Mesodermal cell (in vitro differentiated cells): ENCODE measurements around the gene FTO.

Source experiments
- H3K27ac ChIP-seq: 2 replicates; pipeline ENCODE4 v1.7.0; 2013; ENCODE audit warnings: mild to moderate bottlenecking, low read depth, low read length, moderate library complexity; ENCODE audit not compliant: severe bottlenecking
- H3K36me3 ChIP-seq: 2 replicates; pipeline ENCODE4 v1.7.1; 2013; ENCODE audit warnings: mild to moderate bottlenecking, low read length, moderate library complexity; ENCODE audit not compliant: control insufficient read depth, insufficient read depth
- H3K4me1 ChIP-seq: one replicate; pipeline ENCODE4 v1.7.1; 2013; ENCODE audit warnings: mild to moderate bottlenecking, low read length; ENCODE audit not compliant: insufficient read depth, control insufficient read depth, poor library complexity, severe bottlenecking
- H3K4me3 ChIP-seq: 2 replicates; pipeline ENCODE4 v1.7.0; 2013; ENCODE audit warnings: low read length, control low read depth, mild to moderate bottlenecking; ENCODE audit not compliant: insufficient read depth, poor library complexity, severe bottlenecking; ENCODE audit errors: extremely low read depth
- H3K9me3 ChIP-seq: 2 replicates; pipeline ENCODE4 v1.7.1; 2013; ENCODE audit warnings: mild to moderate bottlenecking, low read length, moderate library complexity; ENCODE audit not compliant: control insufficient read depth
- WGBS, 2 experiments: methylation state at CpG; one replicate each; pipeline ENCODE4 v1.1.5; 2013; ENCODE audit warnings: missing lambda C conversion rate in 2 of 2; ENCODE audit not compliant: insufficient coverage in 2 of 2; 5-methylcytosine and 5-hydroxymethylcytosine counted together

Gene FTO

GRCh38 chr16:53752560-53752959, 48.6 kb downstream of the FTO start:
- Histone ChIP-seq H3K4me1 (peaks cover 7% of the 10 kb centered on the region), H3K36me3 (no peaks in the 10 kb centered on the region), H3K27ac (no peak overlapping the region), H3K4me3 (no peak overlapping the region), H3K9me3 (peaks cover 4% of the 10 kb centered on the region)
- WGBS, 2 experiments = 75% methylated on average over 1 of the region's 1 CpG; no CpG with 5 or more reads in 1 of the 2 experiments

GRCh38 chr16:53753431-53753830, 49.5 kb downstream of the FTO start:
- H3K4me3 ChIP-seq = no peak overlapping the region
- H3K36me3 ChIP-seq = no peaks in the 10 kb centered on the region
- no peak overlapping the region for H3K27ac ChIP-seq
- H3K9me3 ChIP-seq = no peaks in the 10 kb centered on the region
- H3K4me1 ChIP-seq = peaks cover 7% of the 10 kb centered on the region
- 83% methylated on average over 1 of the region's 1 CpG; no CpG with 5 or more reads in 1 of the 2 experiments for WGBS, 2 experiments

GRCh38 chr16:53755026-53755910, 51.3 kb downstream of the FTO start:
- WGBS, 2 experiments = 93% methylated on average over 4 to 5 of the region's 9 CpGs
- H3K36me3 ChIP-seq = no peaks in the 10 kb centered on the region
- H3K4me3 ChIP-seq = no peak overlapping the region
- H3K9me3 ChIP-seq = no peaks in the 10 kb centered on the region
- H3K4me1 ChIP-seq = peaks cover 7% of the 10 kb centered on the region
- H3K27ac ChIP-seq = peak overlapping the region; percentile 16

DNA sequence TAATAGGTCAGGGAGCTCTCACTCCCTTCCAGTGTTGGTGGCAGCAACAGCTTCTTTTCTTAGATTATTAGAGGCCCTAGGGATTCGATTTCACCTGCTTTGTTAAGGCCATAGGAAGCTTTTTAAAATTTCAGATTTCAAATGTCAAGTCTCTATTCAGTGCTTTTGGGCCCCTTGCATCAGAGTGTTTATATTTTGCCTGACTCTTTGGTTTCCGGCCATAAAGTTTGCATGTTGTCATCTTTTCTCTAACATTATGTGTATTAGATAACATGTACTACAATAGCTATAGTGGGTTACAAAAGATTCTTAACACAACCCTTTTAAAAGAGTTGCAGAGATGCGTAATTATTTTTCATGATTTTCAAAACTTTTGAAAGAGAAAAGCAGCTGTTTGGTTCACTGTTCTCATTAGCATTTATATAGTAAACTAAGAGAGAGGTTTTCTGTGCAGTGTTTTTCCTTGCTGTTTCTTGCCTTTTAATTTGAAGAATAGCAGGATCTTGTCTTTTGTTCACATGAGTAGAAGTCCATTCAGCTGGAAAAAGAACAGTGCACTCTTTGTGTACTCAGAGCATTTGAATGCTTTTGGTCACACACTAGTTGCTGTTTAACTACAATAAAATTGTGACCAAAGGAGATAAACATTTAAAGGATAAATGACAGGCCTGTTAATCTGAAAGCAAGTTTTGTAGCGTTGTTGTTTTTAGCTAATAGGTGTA, 52.5 kb downstream of the FTO start:
- Histone ChIP-seq H3K4me1 (peaks cover 7% of the 10 kb centered on the region), H3K9me3 (no peaks in the 10 kb centered on the region), H3K4me3 (no peak overlapping the region), H3K27ac (peak overlapping the region; percentile 68), H3K36me3 (no peaks in the 10 kb centered on the region)
- 76 to 77% methylated on average over 1 to 2 of the region's 4 CpGs for WGBS, 2 experiments

- Histone ChIP-seq H3K36me3 (no peaks in the 10 kb centered on the region), H3K27ac (no peak overlapping the region), H3K4me3 (no peak overlapping the region), H3K4me1 (peaks cover 10% of the 10 kb centered on the region), H3K9me3 (no peaks in the 10 kb centered on the region)
- 100% methylated on average over 2 of the region's 4 CpGs; no CpG with 5 or more reads in 1 of the 2 experiments for WGBS, 2 experiments
Measured at GRCh38 chr16:53757971-53758609, 54.1 kb downstream of the FTO start.

DNA sequence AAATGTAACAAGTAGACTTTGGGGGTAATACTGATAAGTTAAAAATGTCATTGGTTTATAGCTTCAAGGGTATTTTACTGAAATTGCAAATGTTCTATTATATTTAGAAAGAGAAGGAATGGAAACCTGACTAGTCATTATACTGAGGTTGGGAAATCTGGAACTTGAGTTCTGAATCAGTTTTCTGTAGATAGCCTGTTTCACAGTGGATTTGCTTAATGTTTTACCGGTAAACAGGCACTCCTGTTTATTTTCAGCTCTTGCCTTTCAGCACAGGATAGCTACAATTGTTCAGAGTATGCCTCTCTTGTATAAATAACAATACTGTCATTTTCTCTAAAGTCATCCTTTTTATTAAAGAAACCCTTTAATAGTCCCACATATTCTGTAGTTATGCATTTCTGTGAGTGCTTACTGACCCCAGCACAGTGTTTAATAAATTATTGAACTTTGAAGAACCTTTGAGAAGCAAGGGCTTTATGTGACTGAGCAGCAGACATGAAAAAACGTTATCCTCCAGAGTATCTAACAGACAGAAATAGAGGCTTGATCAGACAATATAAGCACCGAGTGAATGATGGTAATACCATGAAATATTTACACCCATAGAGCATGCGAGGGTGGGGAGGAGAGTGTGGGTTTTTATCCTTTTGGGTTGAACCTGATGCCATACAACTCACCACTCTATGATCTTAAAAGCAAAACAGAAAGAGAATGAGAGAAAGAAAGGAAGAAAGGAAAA, 58.2 kb downstream of the FTO start:
- Histone ChIP-seq H3K36me3 (no peaks in the 10 kb centered on the region), H3K9me3 (no peaks in the 10 kb centered on the region), H3K4me1 (peaks cover 10% of the 10 kb centered on the region), H3K4me3 (no peak overlapping the region), H3K27ac (no peak overlapping the region)
- 100% methylated on average over 1 of the region's 4 CpGs; no CpG with 5 or more reads in 1 of the 2 experiments for WGBS, 2 experiments

- Histone ChIP-seq H3K27ac (peak overlapping the region; percentile 81), H3K9me3 (no peaks in the 10 kb centered on the region), H3K4me1 (peaks cover 41% of the 10 kb centered on the region), H3K36me3 (no peaks in the 10 kb centered on the region), H3K4me3 (no peak overlapping the region)
- WGBS, 2 experiments = 81 to 87% methylated on average over 8 to 10 of the region's 10 CpGs
Measured at GRCh38 chr16:53766304-53767016, 62.5 kb downstream of the FTO start.

GRCh38 chr16:53768167-53768566, 64.2 kb downstream of the FTO start:
- WGBS, 2 experiments = 90 to 100% methylated on average over 4 of the region's 4 CpGs
- H3K4me3 ChIP-seq = no peak overlapping the region
- H3K27ac ChIP-seq = peak overlapping the region; percentile 54
- peaks cover 45% of the 10 kb centered on the region for H3K4me1 ChIP-seq
- no peaks in the 10 kb centered on the region for H3K9me3 ChIP-seq
- H3K36me3 ChIP-seq = no peaks in the 10 kb centered on the region

- H3K27ac ChIP-seq = peak overlapping the region; percentile 54
- H3K36me3 ChIP-seq = no peaks in the 10 kb centered on the region
- WGBS, 2 experiments = 100% methylated on average over 1 of the region's 1 CpG; no CpG with 5 or more reads in 1 of the 2 experiments
- H3K4me3 ChIP-seq = no peak overlapping the region
- H3K9me3 ChIP-seq = no peaks in the 10 kb centered on the region
- H3K4me1 ChIP-seq = peaks cover 49% of the 10 kb centered on the region
Measured at GRCh38 chr16:53768593-53768992, 64.6 kb downstream of the FTO start.
